Left ventricle myocardium inferior (tissue), 1 donor: Measurements from ENCODE around the gene SNX22. TPM values are rescaled to one million over a fixed set of nuclear protein-coding genes. Genes with fewer than 3 reads are reported as not detected.

Experiments used
- DNase-seq: peaks from one replicate; pipeline ENCODE4 v3.0.0-alpha.2; 2020
- H3K27ac ChIP-seq: fragments of 200-600 bp; replicated peaks from 2 replicates; pipeline ENCODE4 v1.8.0; 2021
- H3K27me3 ChIP-seq: fragments of 200-600 bp; 2 replicates; pipeline ENCODE4 v1.8.0; 2021; ENCODE audit warnings: low read depth
- H3K36me3 ChIP-seq: fragments of 200-600 bp; 2 replicates; pipeline ENCODE4 v1.8.0; 2021
- H3K4me1 ChIP-seq: fragments of 200-600 bp; 2 replicates; pipeline ENCODE4 v1.8.0; 2021
- H3K4me3 ChIP-seq: fragments of 200-600 bp; 2 replicates; pipeline ENCODE4 v1.8.0; 2021; ENCODE audit warnings: mild to moderate bottlenecking, moderate library complexity
- H3K9me3 ChIP-seq: fragments of 200-600 bp; replicated peaks from 2 replicates; pipeline ENCODE4 v1.8.0; 2021
- CTCF ChIP-seq: fragments of 200-600 bp; IDR thresholded peaks from 2 replicates; pipeline ENCODE4 v1.8.0; 2021; ENCODE audit warnings: antibody characterized with exemption, mild to moderate bottlenecking, borderline replicate concordance
- intact Hi-C: fragments of 100-400 bp; cut with micrococcal nuclease; formaldehyde crosslinking; loops from one replicate; pipeline ENCODE4 v1.11.0; 2022
- total RNA-seq: library from RNA; stranded (reverse); fragmentation: NEBNext Ultra II Directional; extraction: Animal tissue kit (Norgen Biotek cat#: 25700); gene quantifications from one replicate; pipeline ENCODE4 v1.2.1, GENCODE V29; 2021
- donor health status: DM: no; HTN: yes; CAD: no; lungs with severe emphysema.

The SNX22 gene
- total RNA-seq, 1 donor from 2014 or later, result 2.0 TPM

- no peak overlapping the region for H3K4me3 ChIP-seq
- no peak for DNase-seq
- H3K27ac ChIP-seq, result no peak overlapping the region
- intact Hi-C loops, result no loop called here
- peaks cover 19% of the 10 kb centered on the region for H3K27me3 ChIP-seq
- H3K36me3 ChIP-seq, result peaks cover 23% of the 10 kb centered on the region
- TF ChIP-seq CTCF, result no peak
- H3K4me1 ChIP-seq, result peaks cover 43% of the 10 kb centered on the region
- no peaks in the 10 kb centered on the region for H3K9me3 ChIP-seq
Observed at GRCh38 chr15:64148168-64148567, 3.4 kb upstream of the SNX22 start.

DNA sequence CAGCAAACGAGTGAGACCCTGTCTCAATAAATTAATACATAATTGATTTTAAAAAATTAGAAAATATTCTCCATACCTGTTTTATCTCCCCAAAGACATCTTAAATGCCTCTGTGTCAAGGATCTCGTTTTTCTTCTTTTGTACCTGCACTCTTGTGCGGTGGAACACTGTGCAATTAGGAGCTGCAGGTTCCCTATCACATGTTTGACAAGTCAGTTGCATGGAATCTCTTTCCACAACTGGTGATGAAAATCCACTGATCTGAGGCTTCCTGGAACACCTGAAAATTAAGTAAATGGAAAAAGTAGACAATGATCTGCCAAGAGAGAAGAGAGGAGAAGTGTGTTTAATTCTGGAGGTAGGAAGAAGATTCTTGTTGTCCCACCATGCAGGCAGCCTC, 3.0 kb upstream of the SNX22 start:
- H3K27me3 ChIP-seq, result peaks cover 21% of the 10 kb centered on the region
- DNase-seq, result no peak
- intact Hi-C loops, result no loop called here
- peaks cover 47% of the 10 kb centered on the region for H3K4me1 ChIP-seq
- no peaks in the 10 kb centered on the region for H3K9me3 ChIP-seq
- no peak overlapping the region for H3K27ac ChIP-seq
- no peak for TF ChIP-seq CTCF
- H3K4me3 ChIP-seq, result no peak overlapping the region
- H3K36me3 ChIP-seq, result peaks cover 18% of the 10 kb centered on the region

GRCh38 chr15:64149424-64149823, 2.1 kb upstream of the SNX22 start:
- H3K4me1 ChIP-seq, result peaks cover 55% of the 10 kb centered on the region

DNA sequence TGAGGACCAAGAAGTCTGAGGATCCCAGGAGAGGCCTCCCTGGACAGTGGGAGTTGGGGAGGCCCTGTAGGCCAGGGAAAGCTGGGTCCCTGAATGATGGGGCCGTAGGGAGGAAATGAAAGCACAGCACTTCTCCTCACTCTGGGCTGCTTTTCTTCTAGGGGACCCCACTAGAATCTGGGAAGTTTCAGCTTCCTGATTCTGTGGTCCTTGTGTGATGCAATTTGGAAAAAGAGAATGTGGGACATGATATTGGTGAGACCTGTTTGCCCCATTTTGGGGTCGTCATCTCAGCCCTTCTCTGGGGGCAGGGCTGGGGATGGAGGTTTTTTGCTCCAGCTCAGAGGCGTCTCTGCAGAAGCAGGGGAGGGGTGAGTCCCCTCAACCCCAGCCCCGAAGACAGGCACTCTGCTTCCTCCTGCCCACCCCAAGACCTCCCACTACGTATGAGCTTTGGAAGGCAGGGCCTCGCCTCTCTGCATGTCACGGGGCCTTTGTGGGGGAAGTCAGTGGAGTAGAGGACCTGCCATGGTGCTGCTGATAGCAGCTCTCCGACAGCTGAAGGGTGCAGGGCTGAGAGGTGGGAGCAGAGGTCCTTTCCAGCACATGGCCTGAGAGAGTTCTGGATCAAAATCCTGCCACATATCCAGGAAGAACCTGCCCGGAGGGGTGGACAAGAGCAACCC, 1.5 kb upstream of the SNX22 start:
- Histone ChIP-seq H3K4me1 (peaks cover 54% of the 10 kb centered on the region), H3K27me3 (peaks cover 21% of the 10 kb centered on the region), H3K36me3 (peaks cover 14% of the 10 kb centered on the region), H3K9me3 (no peaks in the 10 kb centered on the region), H3K4me3 (no peak overlapping the region), H3K27ac (no peak overlapping the region)
- intact Hi-C loops, result no loop called here
- DNase-seq, result no peak
- no peak for TF ChIP-seq CTCF

More at GRCh38 chr15:64149424-64149823, 2.1 kb upstream of the SNX22 start:
- intact Hi-C loops, result no loop called here
- H3K27me3 ChIP-seq, result peaks cover 21% of the 10 kb centered on the region
- no peak overlapping the region for H3K27ac ChIP-seq
- TF ChIP-seq CTCF, result peak; percentile 17
- no peak overlapping the region for H3K4me3 ChIP-seq
- H3K36me3 ChIP-seq, result peaks cover 15% of the 10 kb centered on the region
- no peak for DNase-seq
- H3K9me3 ChIP-seq, result no peaks in the 10 kb centered on the region

DNA sequence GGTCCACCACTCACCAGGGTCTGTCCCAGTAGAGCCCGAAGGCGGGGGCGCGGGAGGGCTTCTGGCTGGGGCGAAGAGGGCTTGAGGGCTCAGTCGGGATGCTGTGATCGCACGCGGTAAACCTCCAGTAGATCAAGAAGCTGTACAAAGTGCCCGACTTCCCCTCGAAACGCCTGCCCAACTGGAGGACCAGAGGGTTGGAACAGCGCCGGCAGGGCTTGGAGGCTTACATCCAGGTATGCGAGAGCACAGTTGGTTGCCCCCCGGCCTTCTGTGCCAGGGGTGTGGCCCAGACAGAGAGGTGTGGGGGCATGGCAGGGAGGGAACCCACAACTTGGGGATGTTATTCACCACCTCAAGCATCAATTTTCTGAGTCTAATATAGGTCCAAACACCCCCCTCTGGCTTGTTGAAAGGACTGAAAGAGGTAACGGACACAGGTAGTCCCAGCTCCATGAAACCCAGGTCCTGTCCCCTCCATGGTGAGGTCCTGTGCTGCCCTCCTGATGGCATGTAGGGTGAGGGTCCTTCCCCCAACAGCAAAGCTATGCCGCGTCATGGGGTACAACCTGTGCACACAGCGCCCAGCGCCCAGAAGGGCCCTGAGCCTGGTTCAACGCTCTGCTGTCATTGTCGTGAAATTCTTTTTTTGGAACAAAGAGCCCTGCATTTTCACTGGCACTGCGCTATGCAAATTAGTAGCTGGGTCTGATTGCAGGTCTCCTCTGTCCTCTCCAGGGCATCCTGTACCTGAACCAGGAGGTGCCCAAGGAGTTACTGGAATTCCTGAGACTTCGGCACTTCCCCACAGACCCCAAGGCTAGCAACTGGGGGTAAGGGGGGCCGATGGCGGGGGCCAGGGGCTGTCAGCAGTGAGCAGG, 1.2 kb downstream of the SNX22 start:
- no peak for DNase-seq
- peaks cover 21% of the 10 kb centered on the region for H3K27me3 ChIP-seq
- TF ChIP-seq CTCF, result no peak

More for the DNA sequence above, 1.2 kb downstream of the SNX22 start:
- Histone ChIP-seq H3K36me3 (peaks cover 34% of the 10 kb centered on the region), H3K27ac (peak overlapping the region; percentile 94), H3K4me1 (peaks cover 55% of the 10 kb centered on the region), H3K9me3 (no peaks in the 10 kb centered on the region), H3K4me3 (peak overlapping the region; percentile 73)
- intact Hi-C loops, result no loop called here
